ENCODE results near the gene LIPE.

DNA sequence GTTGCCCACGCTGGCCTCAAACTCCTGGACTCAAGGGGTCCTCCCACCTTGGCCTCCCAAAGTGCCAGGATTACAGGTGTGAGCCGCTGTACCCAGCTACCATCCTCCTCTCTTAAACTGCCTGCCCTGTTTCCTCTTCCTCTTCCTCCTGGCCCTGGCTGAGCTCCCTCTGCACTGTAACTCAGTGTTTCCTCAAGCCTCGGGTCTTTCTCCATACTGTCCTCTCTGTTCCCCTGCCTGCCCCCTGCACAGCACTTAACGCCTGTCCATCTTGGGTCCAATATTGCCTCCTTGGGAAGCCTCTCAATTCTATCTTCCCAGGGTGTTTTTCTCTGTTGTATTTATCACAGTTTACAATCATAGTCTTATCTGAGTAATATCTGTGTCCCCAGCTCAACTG lies 6.1 kb downstream of the LIPE start:
- TF ChIP-seq CTCF (IDR thresholded peaks at IDR 0.05) = no peak
- TF ChIP-seq POLR2A (IDR thresholded peaks at IDR 0.05) = no peak
